SK-N-SH (cell line): ENCODE results near the gene ZNF14. TPM values are rescaled to one million over a fixed set of nuclear protein-coding genes. Genes with fewer than 3 reads are reported as not detected.

Source experiments
- CTCF ChIA-PET: fragments of 300-600, 350-600 bp; formaldehyde crosslinking; extraction: SDS; loops from one replicate; lab custom pipeline; 2021; lab: Yijun Ruan, JAX
- POLR2A ChIA-PET: fragments of 350-600 bp; sonication (Branson Sonifier 250); formaldehyde crosslinking; extraction: SDS; loops from one replicate; lab custom pipeline; 2020; ENCODE audit warnings: antibody characterized with exemption, inconsistent platforms; lab: Yijun Ruan, JAX
- DNase-seq: peaks from one replicate; pipeline ENCODE4 v3.0.0; 2012
- H2AFZ ChIP-seq: fragments of 200-600 bp; sonication (generic); 2 replicates; pipeline ENCODE4 v1.8.1; 2016; ENCODE audit warnings: antibody characterized with exemption, mild to moderate bottlenecking, low read depth
- H3F3A ChIP-seq: fragments of 200-600 bp; sonication (generic); replicated peaks from 2 replicates; pipeline ENCODE3; 2016; ENCODE audit warnings: antibody characterized with exemption, mild to moderate bottlenecking; ENCODE audit not compliant: insufficient read depth
- H3K27ac ChIP-seq, 2 experiments: fragments of 200-500 bp in 1 of 2; fragments of 200-600 bp in 1 of 2; sonication (Bioruptor generic) in 1 of 2; sonication (generic), shearing (Covaris generic) in 1 of 2; 2 replicates each; pipeline versions ENCODE4 v1.5.1 to v1.6.1; 2014 to 2016; ENCODE audit warnings: low read depth in 2 of 2, inconsistent platforms in 1 of 2, low read length in 1 of 2, mild to moderate bottlenecking in 1 of 2, mixed read lengths in 1 of 2
- H3K27me3 ChIP-seq: fragments of 200-600 bp; sonication (generic), shearing (Covaris generic); 2 replicates; pipeline ENCODE4 v1.6.1; 2016; ENCODE audit warnings: mixed run types; ENCODE audit not compliant: insufficient read depth
- H3K36me3 ChIP-seq, 2 experiments: fragments of 200-500 bp in 1 of 2; fragments of 200-600 bp in 1 of 2; sonication (Bioruptor generic) in 1 of 2; sonication (generic) in 1 of 2; replicated peaks in 1 of 2; 2 replicates each; pipeline versions ENCODE3 to v1.5.1; 2014 to 2016; ENCODE audit warnings: low read length in 1 of 2, mild to moderate bottlenecking in 1 of 2; ENCODE audit not compliant: insufficient read depth in 2 of 2, control insufficient read depth in 1 of 2
- H3K4me1 ChIP-seq, 2 experiments: fragments of 200-500 bp in 1 of 2; fragments of 200-600 bp in 1 of 2; sonication (Bioruptor generic) in 1 of 2; sonication (generic), shearing (Covaris generic) in 1 of 2; 2 replicates each; pipeline versions ENCODE4 v1.5.1 to v1.6.1; 2014 to 2016; ENCODE audit warnings: low read depth in 1 of 2, low read length in 1 of 2, mixed run types in 1 of 2; ENCODE audit not compliant: insufficient read depth in 2 of 2, control insufficient read depth in 1 of 2
- H3K4me2 ChIP-seq: fragments of 200-600 bp; sonication (generic), shearing (Covaris generic); 2 replicates; pipeline ENCODE4 v1.6.1; 2017; ENCODE audit warnings: mixed run types
- H3K4me3 ChIP-seq, 2 experiments: fragments of 200-500 bp in 1 of 2; fragments of 200-600 bp in 1 of 2; sonication (Bioruptor generic) in 1 of 2; sonication (generic), shearing (Covaris generic) in 1 of 2; 2 replicates each; pipeline versions ENCODE4 v1.5.1 to v1.8.1; 2014 to 2016; ENCODE audit warnings: low read depth in 2 of 2, inconsistent platforms in 1 of 2, low read length in 1 of 2, mild to moderate bottlenecking in 1 of 2, mixed read lengths in 1 of 2, moderate library complexity in 1 of 2
- H3K79me2 ChIP-seq: fragments of 200-600 bp; sonication (generic); 2 replicates; pipeline ENCODE4 v1.8.1; 2017; ENCODE audit warnings: mild to moderate bottlenecking; ENCODE audit not compliant: insufficient read depth
- H3K9ac ChIP-seq: fragments of 200-600 bp; sonication (generic); 2 replicates; pipeline ENCODE4 v1.6.1; 2017; ENCODE audit warnings: mixed run types
- H3K9me2 ChIP-seq: fragments of 200-600 bp; sonication (generic); 2 replicates; pipeline ENCODE4 v1.6.1; 2017; ENCODE audit warnings: mixed run types
- H3K9me3 ChIP-seq: fragments of 200-600 bp; sonication (generic); 2 replicates; pipeline ENCODE4 v1.6.1; 2017; ENCODE audit warnings: mixed run types, mild to moderate bottlenecking, moderate library complexity
- H4K20me1 ChIP-seq: fragments of 200-600 bp; sonication (generic); 2 replicates; pipeline ENCODE4 v1.6.1; 2017; ENCODE audit warnings: mild to moderate bottlenecking, mixed run types; ENCODE audit not compliant: insufficient read depth
- CTCF ChIP-seq: fragments of 200-600 bp; sonication (generic); IDR thresholded peaks from 2 replicates; pipeline ENCODE4 v1.6.1; 2017; ENCODE audit warnings: antibody characterized with exemption, mild to moderate bottlenecking, moderate library complexity
- EP300 ChIP-seq, 2 experiments: IDR thresholded peaks; 2 replicates each; pipeline versions ENCODE4 v1.4.0 to v1.6.1; 2012; ENCODE audit warnings: borderline replicate concordance in 1 of 2, low read depth in 1 of 2, low read length in 1 of 2
- FOSL2 ChIP-seq: IDR thresholded peaks from 2 replicates; pipeline ENCODE4 v1.4.0; 2012; ENCODE audit warnings: low read depth, mild to moderate bottlenecking, moderate library complexity, borderline replicate concordance
- GATA2 ChIP-seq: sonication (generic); formaldehyde crosslinking; IDR thresholded peaks from 2 replicates; pipeline ENCODE4 v1.5.0; 2020; ENCODE audit warnings: mild to moderate bottlenecking, missing genetic modification reagents
- JUND ChIP-seq: IDR thresholded peaks from 2 replicates; pipeline ENCODE4 v1.4.0; 2012
- NRF1 ChIP-seq: IDR thresholded peaks from 2 replicates; pipeline ENCODE4 v1.6.1; 2012; ENCODE audit warnings: low read depth, mild to moderate bottlenecking, low read length
- PBX3 ChIP-seq: IDR thresholded peaks from 2 replicates; pipeline ENCODE4; 2012
- RAD21 ChIP-seq: IDR thresholded peaks from 2 replicates; pipeline ENCODE4 v1.6.1; 2012; ENCODE audit warnings: mild to moderate bottlenecking, low read length
- RCOR1 ChIP-seq: fragments of 150-350 bp; IDR thresholded peaks from 2 replicates; pipeline ENCODE4 v1.6.1; 2017; ENCODE audit warnings: antibody characterized with exemption, low read length
- RXRA ChIP-seq: IDR thresholded peaks from 2 replicates; pipeline ENCODE4 v1.4.0; 2012; ENCODE audit warnings: low read depth, mild to moderate bottlenecking, borderline replicate concordance
- SIN3A ChIP-seq: IDR thresholded peaks from 2 replicates; pipeline ENCODE4 v1.6.1; 2012; ENCODE audit warnings: low read depth, mild to moderate bottlenecking, low read length, moderate library complexity, borderline replicate concordance
- TAF1 ChIP-seq: IDR thresholded peaks from 2 replicates; pipeline ENCODE4 v1.6.1; 2012; ENCODE audit warnings: low read depth, mild to moderate bottlenecking, low read length, moderate library complexity, borderline replicate concordance
- TCF12 ChIP-seq: IDR thresholded peaks from 2 replicates; pipeline ENCODE4 v1.4.0; 2012
- TEAD4 ChIP-seq: IDR thresholded peaks from 2 replicates; pipeline ENCODE4 v1.4.0; 2012; ENCODE audit warnings: mild to moderate bottlenecking, borderline replicate concordance; ENCODE audit not compliant: insufficient read depth
- WGBS: methylation state at CpG from one replicate; pipeline ENCODE4 v1.1.6; 2017; ENCODE audit warnings: low lambda C conversion rate; 5-methylcytosine and 5-hydroxymethylcytosine counted together
- polyA plus RNA-seq, 3 experiments: library from polyadenylated mRNA; depleted of rRNA; stranded (reverse); fragments of >200 nt; gene quantifications; 2 replicates each; pipeline ENCODE4 v1.2.3, GENCODE V29; 2012
- TF ChIP-seq, protein P1 (sequence below): IDR thresholded peaks from 2 replicates; pipeline ENCODE4 v1.6.1; 2012; ENCODE audit warnings: mild to moderate bottlenecking, low read depth, low read length, moderate library complexity
- TF ChIP-seq, protein P2 (sequence below): IDR thresholded peaks from 2 replicates; pipeline ENCODE4 v1.4.0; 2012; ENCODE audit warnings: low read depth, borderline replicate concordance
- TF ChIP-seq, protein P3 (sequence below): IDR thresholded peaks from 2 replicates; pipeline ENCODE4 v1.4.0; 2012; ENCODE audit warnings: low read depth, borderline replicate concordance

ZNF14 gene
- polyA plus RNA-seq, 1 of the 3 experiments (the other 2 are of a cell fraction), result 1.1 TPM

GRCh38 chr19:19711306-19711933 lies 21.5 kb downstream of the ZNF14 start:
- Histone ChIP-seq H2AFZ (no peak overlapping the region), H4K20me1 (no peaks in the 10 kb centered on the region), H3K4me1 (no peaks in the 10 kb centered on the region), H3K4me3 (no peak overlapping the region; a peak in 1 of 4 replicates), H3K36me3 (peaks cover 22 to 65% of the 10 kb centered on the region in 2 experiments), H3K79me2 (peaks cover 7% of the 10 kb centered on the region), H3K9me3 (peaks cover 60% of the 10 kb centered on the region), H3K4me2 (no peak overlapping the region), H3K27me3 (no peaks in the 10 kb centered on the region), H3K9ac (no peak overlapping the region), H3K27ac (no peak overlapping the region), H3F3A (no peaks in the 10 kb centered on the region), H3K9me2 (no peaks in the 10 kb centered on the region)
- ChIA-PET CTCF (no interaction called here), POLR2A (no interaction called here)
- DNase-seq, result no peak
- TF ChIP-seq TAF1 (no peak), JUND (no peak), RAD21 (no peak), TEAD4 (no peak), PBX3 (no peak), TCF12 (no peak), EP300 (IDR thresholded peaks at IDR 0.05; ENCODE audit: borderline replicate concordance in 1 of 2, low read depth in 1 of 2, low read length in 1 of 2) (no peak), RXRA (no peak), GATA2 (no peak), NRF1 (no peak), CTCF (no peak), RCOR1 (no peak), SIN3A (no peak), FOSL2 (no peak)
- TF ChIP-seq, protein P1, sequence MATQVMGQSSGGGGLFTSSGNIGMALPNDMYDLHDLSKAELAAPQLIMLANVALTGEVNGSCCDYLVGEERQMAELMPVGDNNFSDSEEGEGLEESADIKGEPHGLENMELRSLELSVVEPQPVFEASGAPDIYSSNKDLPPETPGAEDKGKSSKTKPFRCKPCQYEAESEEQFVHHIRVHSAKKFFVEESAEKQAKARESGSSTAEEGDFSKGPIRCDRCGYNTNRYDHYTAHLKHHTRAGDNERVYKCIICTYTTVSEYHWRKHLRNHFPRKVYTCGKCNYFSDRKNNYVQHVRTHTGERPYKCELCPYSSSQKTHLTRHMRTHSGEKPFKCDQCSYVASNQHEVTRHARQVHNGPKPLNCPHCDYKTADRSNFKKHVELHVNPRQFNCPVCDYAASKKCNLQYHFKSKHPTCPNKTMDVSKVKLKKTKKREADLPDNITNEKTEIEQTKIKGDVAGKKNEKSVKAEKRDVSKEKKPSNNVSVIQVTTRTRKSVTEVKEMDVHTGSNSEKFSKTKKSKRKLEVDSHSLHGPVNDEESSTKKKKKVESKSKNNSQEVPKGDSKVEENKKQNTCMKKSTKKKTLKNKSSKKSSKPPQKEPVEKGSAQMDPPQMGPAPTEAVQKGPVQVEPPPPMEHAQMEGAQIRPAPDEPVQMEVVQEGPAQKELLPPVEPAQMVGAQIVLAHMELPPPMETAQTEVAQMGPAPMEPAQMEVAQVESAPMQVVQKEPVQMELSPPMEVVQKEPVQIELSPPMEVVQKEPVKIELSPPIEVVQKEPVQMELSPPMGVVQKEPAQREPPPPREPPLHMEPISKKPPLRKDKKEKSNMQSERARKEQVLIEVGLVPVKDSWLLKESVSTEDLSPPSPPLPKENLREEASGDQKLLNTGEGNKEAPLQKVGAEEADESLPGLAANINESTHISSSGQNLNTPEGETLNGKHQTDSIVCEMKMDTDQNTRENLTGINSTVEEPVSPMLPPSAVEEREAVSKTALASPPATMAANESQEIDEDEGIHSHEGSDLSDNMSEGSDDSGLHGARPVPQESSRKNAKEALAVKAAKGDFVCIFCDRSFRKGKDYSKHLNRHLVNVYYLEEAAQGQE, result no peak
- TF ChIP-seq, protein P2, sequence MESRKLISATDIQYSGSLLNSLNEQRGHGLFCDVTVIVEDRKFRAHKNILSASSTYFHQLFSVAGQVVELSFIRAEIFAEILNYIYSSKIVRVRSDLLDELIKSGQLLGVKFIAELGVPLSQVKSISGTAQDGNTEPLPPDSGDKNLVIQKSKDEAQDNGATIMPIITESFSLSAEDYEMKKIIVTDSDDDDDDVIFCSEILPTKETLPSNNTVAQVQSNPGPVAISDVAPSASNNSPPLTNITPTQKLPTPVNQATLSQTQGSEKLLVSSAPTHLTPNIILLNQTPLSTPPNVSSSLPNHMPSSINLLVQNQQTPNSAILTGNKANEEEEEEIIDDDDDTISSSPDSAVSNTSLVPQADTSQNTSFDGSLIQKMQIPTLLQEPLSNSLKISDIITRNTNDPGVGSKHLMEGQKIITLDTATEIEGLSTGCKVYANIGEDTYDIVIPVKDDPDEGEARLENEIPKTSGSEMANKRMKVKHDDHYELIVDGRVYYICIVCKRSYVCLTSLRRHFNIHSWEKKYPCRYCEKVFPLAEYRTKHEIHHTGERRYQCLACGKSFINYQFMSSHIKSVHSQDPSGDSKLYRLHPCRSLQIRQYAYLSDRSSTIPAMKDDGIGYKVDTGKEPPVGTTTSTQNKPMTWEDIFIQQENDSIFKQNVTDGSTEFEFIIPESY, result no peak
- TF ChIP-seq, protein P3, sequence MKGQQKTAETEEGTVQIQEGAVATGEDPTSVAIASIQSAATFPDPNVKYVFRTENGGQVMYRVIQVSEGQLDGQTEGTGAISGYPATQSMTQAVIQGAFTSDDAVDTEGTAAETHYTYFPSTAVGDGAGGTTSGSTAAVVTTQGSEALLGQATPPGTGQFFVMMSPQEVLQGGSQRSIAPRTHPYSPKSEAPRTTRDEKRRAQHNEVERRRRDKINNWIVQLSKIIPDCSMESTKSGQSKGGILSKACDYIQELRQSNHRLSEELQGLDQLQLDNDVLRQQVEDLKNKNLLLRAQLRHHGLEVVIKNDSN, result no peak
- WGBS, result 94% methylated on average over 14 of the region's 14 CpGs
